Urinary bladder (tissue), 2 donors: ENCODE results near the gene TREML2. TPM values are rescaled to one million over a fixed set of nuclear protein-coding genes. Genes with fewer than 3 reads are reported as not detected.

Experiments used
- polyA plus RNA-seq: library from polyadenylated mRNA; stranded (reverse); fragments of 200-250 nt; gene quantifications from one replicate; pipeline ENCODE4 v1.2.3, GENCODE V29; 2013
- small RNA-seq: library from RNA; depleted of rRNA; stranded (forward); fragments of <200 nt; gene quantifications from one replicate; pipeline ENCODE3, GENCODE V24; 2014
- total RNA-seq: library from RNA; depleted of rRNA; stranded (reverse); fragments of >200 nt; gene quantifications from one replicate; pipeline ENCODE4 v1.2.3, GENCODE V29; 2014
- donor health status: healthy.

TREML2 gene
- total and polyA plus RNA-seq, 2 donors, result 0.10 to 0.11 TPM

Small RNA genes within 50 kb of the gene (small RNA-seq; reads per million reads assigned to genes)
- gene AL391903.2, result not detected
- not detected for gene RNA5SP207

Other genes starting within 250 kb of the TREML2 start
- gene UNC5CL, start 161.9 kb downstream of the TREML2 start, total RNA-seq, result 0.37 TPM
- 0.87 TPM for gene UNC5CL, start 161.9 kb downstream of the TREML2 start, polyA plus RNA-seq
- not detected for gene TSPO2, start 158.7 kb downstream of the TREML2 start, total RNA-seq
- not detected for gene TSPO2, start 158.7 kb downstream of the TREML2 start, polyA plus RNA-seq
- 11.4 TPM for gene APOBEC2, start 147.9 kb downstream of the TREML2 start, total RNA-seq
- 0.41 TPM for gene APOBEC2, start 147.9 kb downstream of the TREML2 start, polyA plus RNA-seq
- gene OARD1, start 128.8 kb downstream of the TREML2 start, total RNA-seq, result 16.9 TPM
- gene OARD1, start 128.8 kb downstream of the TREML2 start, polyA plus RNA-seq, result 26.3 TPM
- gene NFYA, start 128.2 kb downstream of the TREML2 start, total RNA-seq, result 30.5 TPM
- gene NFYA, start 128.2 kb downstream of the TREML2 start, polyA plus RNA-seq, result 12.3 TPM
- 0.21 TPM for gene TREML1, start 46.8 kb downstream of the TREML2 start, total RNA-seq
- not detected for gene TREML1, start 46.8 kb downstream of the TREML2 start, polyA plus RNA-seq
- 0.95 TPM for gene TREM2, start 38.0 kb downstream of the TREML2 start, total RNA-seq
- 1.5 TPM for gene TREM2, start 38.0 kb downstream of the TREML2 start, polyA plus RNA-seq
- not detected for gene TREML4, start 27.2 kb upstream of the TREML2 start, total RNA-seq
- gene TREML4, start 27.2 kb upstream of the TREML2 start, polyA plus RNA-seq, result 0.03 TPM
- gene TREM1, start 85.5 kb upstream of the TREML2 start, total RNA-seq, result 0.26 TPM
- 0.66 TPM for gene TREM1, start 85.5 kb upstream of the TREML2 start, polyA plus RNA-seq
- not detected for gene NCR2, start 134.5 kb upstream of the TREML2 start, total RNA-seq
- gene NCR2, start 134.5 kb upstream of the TREML2 start, polyA plus RNA-seq, result not detected